ENCODE measurements around the gene CRNKL1. TPM values are rescaled to one million over a fixed set of nuclear protein-coding genes. Genes with fewer than 3 reads are reported as not detected.

The CRNKL1 gene
- total and polyA plus RNA-seq, 4 donors = 5.0 to 16.2 (median 7.9) TPM

DNA sequence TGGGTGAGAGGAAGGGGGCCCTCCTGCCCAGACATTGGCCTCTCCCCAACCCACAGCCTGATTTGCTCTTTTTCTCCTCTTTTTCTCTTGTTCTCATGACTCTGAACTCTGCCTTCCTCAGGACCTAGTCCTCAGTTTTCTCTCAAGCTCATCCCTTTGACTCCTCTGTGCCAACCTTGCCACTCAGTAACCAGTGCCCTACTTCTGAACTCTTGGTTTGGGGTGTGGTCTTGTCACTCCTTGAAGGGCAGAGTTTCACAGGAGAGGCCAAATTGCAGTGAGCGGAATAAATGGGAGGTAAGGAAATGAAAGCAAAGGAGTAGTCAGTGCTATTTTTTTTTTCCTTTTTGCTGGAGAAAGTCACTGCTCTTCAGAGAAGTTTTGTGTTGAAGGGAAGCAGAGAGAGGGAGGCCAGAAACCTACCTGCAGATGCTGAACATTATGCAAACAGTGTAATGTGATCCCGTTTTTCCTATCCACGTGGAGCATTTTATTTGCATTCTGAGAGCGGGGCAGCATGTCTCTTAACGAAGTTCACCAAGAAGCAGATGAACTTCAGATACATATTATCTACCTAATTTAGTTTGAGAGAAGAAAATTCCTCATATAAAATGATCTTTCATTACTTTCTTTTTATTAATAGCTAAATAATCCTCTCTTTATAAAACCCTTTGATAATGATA is 27.0 kb upstream of the CRNKL1 start:
- WGBS = 42% methylated on average over 5 of the region's 5 CpGs
- no peak for DNase-seq (ENCODE audit: low spot score)
- no peaks in the 10 kb centered on the region for H3K9me3 ChIP-seq (ENCODE audit: control insufficient read depth in 4 of 4, low read length in 3 of 4)
- H3K27me3 ChIP-seq (ENCODE audit: control insufficient read depth in 4 of 4, insufficient read depth in 4 of 4, low read length in 3 of 4) = no peaks in the 10 kb centered on the region
- H3K9ac ChIP-seq (ENCODE audit: low read depth in 1 of 2, low read length in 2 of 2) = no peak overlapping the region
- no peaks in the 10 kb centered on the region for H3K36me3 ChIP-seq (ENCODE audit: control insufficient read depth in 4 of 4, insufficient read depth in 3 of 4, low read depth in 1 of 4, low read length in 3 of 4)
- TF ChIP-seq TAF1 (conservative IDR thresholded peaks at IDR 0.05) (no peak), YY1 (IDR thresholded peaks at IDR 0.05) (no peak), JUND (IDR thresholded peaks at IDR 0.05) (no peak), RXRA (IDR thresholded peaks at IDR 0.05) (no peak), NR2F2 (IDR thresholded peaks at IDR 0.05) (no peak), GABPA (IDR thresholded peaks at IDR 0.05 in 1 of 2, conservative IDR thresholded peaks at IDR 0.05 in 1 of 2) (no peak), FOXA1 (IDR thresholded peaks at IDR 0.05) (no peak), EGR1 (IDR thresholded peaks at IDR 0.05; ENCODE audit: low read depth in 2 of 2) (no peak)
- TF ChIP-seq, protein P1, sequence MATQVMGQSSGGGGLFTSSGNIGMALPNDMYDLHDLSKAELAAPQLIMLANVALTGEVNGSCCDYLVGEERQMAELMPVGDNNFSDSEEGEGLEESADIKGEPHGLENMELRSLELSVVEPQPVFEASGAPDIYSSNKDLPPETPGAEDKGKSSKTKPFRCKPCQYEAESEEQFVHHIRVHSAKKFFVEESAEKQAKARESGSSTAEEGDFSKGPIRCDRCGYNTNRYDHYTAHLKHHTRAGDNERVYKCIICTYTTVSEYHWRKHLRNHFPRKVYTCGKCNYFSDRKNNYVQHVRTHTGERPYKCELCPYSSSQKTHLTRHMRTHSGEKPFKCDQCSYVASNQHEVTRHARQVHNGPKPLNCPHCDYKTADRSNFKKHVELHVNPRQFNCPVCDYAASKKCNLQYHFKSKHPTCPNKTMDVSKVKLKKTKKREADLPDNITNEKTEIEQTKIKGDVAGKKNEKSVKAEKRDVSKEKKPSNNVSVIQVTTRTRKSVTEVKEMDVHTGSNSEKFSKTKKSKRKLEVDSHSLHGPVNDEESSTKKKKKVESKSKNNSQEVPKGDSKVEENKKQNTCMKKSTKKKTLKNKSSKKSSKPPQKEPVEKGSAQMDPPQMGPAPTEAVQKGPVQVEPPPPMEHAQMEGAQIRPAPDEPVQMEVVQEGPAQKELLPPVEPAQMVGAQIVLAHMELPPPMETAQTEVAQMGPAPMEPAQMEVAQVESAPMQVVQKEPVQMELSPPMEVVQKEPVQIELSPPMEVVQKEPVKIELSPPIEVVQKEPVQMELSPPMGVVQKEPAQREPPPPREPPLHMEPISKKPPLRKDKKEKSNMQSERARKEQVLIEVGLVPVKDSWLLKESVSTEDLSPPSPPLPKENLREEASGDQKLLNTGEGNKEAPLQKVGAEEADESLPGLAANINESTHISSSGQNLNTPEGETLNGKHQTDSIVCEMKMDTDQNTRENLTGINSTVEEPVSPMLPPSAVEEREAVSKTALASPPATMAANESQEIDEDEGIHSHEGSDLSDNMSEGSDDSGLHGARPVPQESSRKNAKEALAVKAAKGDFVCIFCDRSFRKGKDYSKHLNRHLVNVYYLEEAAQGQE (IDR thresholded peaks at IDR 0.05) = no peak
- TF ChIP-seq, protein P2, sequence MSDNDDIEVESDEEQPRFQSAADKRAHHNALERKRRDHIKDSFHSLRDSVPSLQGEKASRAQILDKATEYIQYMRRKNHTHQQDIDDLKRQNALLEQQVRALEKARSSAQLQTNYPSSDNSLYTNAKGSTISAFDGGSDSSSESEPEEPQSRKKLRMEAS (IDR thresholded peaks at IDR 0.05) = no peak
- TF ChIP-seq, protein P3, sequence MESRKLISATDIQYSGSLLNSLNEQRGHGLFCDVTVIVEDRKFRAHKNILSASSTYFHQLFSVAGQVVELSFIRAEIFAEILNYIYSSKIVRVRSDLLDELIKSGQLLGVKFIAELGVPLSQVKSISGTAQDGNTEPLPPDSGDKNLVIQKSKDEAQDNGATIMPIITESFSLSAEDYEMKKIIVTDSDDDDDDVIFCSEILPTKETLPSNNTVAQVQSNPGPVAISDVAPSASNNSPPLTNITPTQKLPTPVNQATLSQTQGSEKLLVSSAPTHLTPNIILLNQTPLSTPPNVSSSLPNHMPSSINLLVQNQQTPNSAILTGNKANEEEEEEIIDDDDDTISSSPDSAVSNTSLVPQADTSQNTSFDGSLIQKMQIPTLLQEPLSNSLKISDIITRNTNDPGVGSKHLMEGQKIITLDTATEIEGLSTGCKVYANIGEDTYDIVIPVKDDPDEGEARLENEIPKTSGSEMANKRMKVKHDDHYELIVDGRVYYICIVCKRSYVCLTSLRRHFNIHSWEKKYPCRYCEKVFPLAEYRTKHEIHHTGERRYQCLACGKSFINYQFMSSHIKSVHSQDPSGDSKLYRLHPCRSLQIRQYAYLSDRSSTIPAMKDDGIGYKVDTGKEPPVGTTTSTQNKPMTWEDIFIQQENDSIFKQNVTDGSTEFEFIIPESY (IDR thresholded peaks at IDR 0.05) = no peak
- TF ChIP-seq, protein P4, sequence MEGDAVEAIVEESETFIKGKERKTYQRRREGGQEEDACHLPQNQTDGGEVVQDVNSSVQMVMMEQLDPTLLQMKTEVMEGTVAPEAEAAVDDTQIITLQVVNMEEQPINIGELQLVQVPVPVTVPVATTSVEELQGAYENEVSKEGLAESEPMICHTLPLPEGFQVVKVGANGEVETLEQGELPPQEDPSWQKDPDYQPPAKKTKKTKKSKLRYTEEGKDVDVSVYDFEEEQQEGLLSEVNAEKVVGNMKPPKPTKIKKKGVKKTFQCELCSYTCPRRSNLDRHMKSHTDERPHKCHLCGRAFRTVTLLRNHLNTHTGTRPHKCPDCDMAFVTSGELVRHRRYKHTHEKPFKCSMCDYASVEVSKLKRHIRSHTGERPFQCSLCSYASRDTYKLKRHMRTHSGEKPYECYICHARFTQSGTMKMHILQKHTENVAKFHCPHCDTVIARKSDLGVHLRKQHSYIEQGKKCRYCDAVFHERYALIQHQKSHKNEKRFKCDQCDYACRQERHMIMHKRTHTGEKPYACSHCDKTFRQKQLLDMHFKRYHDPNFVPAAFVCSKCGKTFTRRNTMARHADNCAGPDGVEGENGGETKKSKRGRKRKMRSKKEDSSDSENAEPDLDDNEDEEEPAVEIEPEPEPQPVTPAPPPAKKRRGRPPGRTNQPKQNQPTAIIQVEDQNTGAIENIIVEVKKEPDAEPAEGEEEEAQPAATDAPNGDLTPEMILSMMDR (IDR thresholded peaks at IDR 0.05; ENCODE audit: low read depth, low read length, missing input control) = no peak
- H3K4me3 ChIP-seq (ENCODE audit: low read depth in 1 of 3, low read length in 3 of 3) = no peak overlapping the region
- H3K27ac ChIP-seq (ENCODE audit: low read depth in 1 of 2, low read length in 2 of 2) = no peak overlapping the region
- H3K4me1 ChIP-seq (ENCODE audit: control insufficient read depth in 4 of 4, insufficient read depth in 4 of 4, low read length in 3 of 4) = no peaks in the 10 kb centered on the region

DNA sequence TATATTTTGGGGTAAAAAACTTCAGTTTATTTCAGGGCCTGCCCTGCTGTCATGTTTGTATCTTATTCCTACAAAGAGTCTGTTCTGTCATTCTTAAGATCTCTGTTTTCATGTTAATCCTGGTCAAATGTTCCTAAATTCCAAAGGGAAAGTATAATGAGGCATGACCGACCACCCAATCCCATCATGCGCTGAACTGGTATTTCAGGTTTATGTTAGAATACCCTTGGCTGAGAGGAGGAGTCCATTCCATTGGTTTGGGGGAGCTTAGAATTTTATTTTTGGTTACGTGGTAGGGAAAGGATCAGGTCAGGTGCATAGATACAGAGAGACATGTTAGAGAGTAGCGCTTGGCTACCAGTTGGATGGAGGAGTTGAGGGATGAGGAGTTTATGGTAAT is 25.8 kb upstream of the CRNKL1 start:
- Histone ChIP-seq H3K27me3 (ENCODE audit: control insufficient read depth in 4 of 4, insufficient read depth in 4 of 4, low read length in 3 of 4) (peaks cover 0 to 3% (median 1%) of the 10 kb centered on the region in 4 donors), H3K36me3 (ENCODE audit: control insufficient read depth in 4 of 4, insufficient read depth in 3 of 4, low read depth in 1 of 4, low read length in 3 of 4) (no peaks in the 10 kb centered on the region), H3K4me3 (ENCODE audit: low read depth in 1 of 3, low read length in 3 of 3) (no peak overlapping the region), H3K9ac (ENCODE audit: low read depth in 1 of 2, low read length in 2 of 2) (no peak overlapping the region), H3K27ac (ENCODE audit: low read depth in 1 of 2, low read length in 2 of 2) (no peak overlapping the region), H3K9me3 (ENCODE audit: control insufficient read depth in 4 of 4, low read length in 3 of 4) (no peaks in the 10 kb centered on the region), H3K4me1 (ENCODE audit: control insufficient read depth in 4 of 4, insufficient read depth in 4 of 4, low read length in 3 of 4) (no peaks in the 10 kb centered on the region)
- 93% methylated on average over 4 of the region's 4 CpGs for WGBS
- TF ChIP-seq SP1 (IDR thresholded peaks at IDR 0.05) = no peak
- TF ChIP-seq, protein P3 (IDR thresholded peaks at IDR 0.05) = no peak
- DNase-seq (ENCODE audit: low spot score) = no peak
